Measurements from ENCODE around the gene ARSD.

DNA sequence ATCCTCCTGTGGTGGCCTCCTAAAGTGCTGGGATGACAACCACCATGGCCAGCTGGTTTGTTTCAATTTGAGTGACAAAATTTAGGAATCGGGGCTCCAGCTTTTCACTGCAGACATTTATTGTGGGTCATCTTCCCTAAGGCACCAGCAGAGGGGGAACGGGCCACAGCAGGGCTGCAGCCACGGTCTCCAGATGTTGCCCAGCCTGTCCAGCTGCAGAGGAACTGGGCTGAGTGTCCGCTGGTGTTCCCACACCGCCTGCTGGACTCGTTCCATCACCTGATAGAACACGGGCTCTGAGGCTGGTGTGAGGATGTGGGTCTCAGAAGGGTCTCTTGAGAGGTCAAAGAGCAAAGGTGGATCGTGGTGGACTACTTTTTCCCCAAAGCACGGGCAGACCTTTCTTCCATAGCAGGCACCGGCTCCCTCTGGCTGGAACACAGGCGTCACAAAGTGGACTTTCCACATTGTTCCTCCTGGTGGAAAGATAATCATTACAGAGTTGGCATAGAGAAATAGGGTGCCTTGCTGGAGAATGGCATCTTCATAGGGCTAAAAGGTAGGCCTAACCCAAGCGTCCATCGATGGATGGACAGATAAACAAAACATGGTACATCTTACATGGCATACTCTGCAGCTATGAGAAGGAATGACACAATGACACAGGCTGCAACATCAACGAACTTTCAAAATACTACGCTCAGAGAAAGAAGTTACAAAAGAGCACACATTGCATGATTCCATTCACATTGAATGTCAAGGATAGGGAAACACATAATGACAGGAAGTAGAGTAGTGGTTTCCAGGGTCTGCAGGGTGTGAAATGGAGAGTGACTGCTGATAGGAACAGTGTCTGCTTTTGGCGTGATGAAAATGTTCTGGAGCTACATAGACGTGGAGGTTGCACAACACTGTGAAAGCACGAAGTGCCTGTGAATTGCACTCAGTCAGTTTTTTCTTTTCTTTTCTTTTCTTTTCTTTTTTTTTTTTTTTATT, 5.9 kb upstream of the ARSD start:
- TF ChIP-seq POLR2A (IDR thresholded peaks at IDR 0.05): no peak
- TF ChIP-seq, protein P1, sequence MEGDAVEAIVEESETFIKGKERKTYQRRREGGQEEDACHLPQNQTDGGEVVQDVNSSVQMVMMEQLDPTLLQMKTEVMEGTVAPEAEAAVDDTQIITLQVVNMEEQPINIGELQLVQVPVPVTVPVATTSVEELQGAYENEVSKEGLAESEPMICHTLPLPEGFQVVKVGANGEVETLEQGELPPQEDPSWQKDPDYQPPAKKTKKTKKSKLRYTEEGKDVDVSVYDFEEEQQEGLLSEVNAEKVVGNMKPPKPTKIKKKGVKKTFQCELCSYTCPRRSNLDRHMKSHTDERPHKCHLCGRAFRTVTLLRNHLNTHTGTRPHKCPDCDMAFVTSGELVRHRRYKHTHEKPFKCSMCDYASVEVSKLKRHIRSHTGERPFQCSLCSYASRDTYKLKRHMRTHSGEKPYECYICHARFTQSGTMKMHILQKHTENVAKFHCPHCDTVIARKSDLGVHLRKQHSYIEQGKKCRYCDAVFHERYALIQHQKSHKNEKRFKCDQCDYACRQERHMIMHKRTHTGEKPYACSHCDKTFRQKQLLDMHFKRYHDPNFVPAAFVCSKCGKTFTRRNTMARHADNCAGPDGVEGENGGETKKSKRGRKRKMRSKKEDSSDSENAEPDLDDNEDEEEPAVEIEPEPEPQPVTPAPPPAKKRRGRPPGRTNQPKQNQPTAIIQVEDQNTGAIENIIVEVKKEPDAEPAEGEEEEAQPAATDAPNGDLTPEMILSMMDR (IDR thresholded peaks at IDR 0.05 in 4 of 5, conservative IDR thresholded peaks at IDR 0.05 in 1 of 5): no peak
